Choroid plexus epithelial cell (primary cell): Measurements from ENCODE around the gene TNS4.

ENCODE experiments used
- DNase-seq: peaks from one replicate; pipeline ENCODE4 v3.0.0-alpha.2; 2010; ENCODE audit warnings: low read depth
- H3K4me3 ChIP-seq: 2 replicates; pipeline ENCODE4 v1.5.1; 2011; ENCODE audit warnings: low read depth, mild to moderate bottlenecking, control low read depth, low read length, moderate library complexity
- CTCF ChIP-seq: conservative IDR thresholded peaks from 2 replicates; pipeline ENCODE4 v1.5.1; 2011; ENCODE audit warnings: low read depth, mild to moderate bottlenecking, control low read depth, inconsistent platforms, low read length, moderate library complexity

Gene TNS4

DNA sequence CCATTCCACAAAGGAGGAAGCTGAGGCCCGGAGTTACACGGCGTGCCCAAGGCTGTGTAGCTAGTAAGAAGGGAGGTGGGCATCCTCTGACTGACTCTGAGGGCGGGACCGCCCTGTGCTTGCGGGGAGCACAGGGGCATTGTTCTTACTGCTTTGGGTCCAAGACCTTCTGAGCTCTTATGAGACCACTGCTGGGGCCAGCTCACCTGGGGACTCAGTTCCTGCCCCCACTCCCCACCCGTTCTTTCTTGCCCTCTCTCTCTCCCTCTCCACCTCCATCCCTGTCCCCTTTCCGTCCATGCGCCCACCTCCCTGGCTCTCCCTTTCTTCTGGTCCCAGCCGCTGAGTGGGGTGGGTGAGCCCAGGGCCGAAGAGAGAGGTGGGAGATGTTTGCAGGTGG lies 44.2 kb upstream of the TNS4 start:
- no peak for DNase-seq
- no peak overlapping the region for H3K4me3 ChIP-seq
- no peak for TF ChIP-seq CTCF

DNA sequence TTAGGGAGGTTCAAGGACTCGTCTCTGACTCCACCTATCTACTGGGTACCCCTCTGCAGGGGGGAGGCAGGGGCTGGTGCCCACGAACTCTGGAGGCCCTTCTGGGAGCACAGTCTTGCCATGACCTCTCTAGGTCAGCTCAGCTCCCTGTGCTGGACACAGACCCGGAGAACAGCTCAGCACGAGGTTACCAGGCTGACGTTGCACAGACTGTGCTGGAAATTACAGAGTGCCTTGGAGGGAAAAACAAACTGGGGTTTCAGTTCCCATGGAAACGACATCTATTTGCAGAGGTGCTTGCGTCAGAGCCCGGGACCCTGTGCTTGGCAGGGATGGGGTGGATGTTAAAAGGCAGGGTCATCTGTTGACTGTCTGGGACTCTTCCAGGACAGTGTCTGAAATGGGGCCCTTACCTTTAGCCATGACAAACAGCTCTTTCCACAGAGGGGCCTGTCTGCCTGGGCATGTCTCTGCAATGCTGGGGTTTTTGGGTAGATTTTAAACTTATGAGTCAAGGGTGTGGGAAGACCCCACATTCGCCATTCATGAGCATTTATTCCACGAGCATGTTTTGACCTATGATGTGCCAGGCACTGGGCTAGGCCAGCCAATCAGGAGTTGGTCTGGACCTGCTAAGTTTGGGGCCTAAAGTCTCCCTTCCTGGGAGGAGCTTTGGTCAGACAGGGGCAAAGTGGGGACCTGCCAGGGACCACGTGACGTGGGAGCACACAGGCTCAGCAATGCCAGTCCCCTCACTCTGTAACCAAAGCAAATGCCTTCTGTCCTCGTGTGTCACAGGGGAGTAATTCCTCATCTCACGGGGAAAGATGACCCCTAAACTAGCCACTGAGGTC lies 41.4 kb upstream of the TNS4 start:
- TF ChIP-seq CTCF = no peak
- H3K4me3 ChIP-seq = no peak overlapping the region
- DNase-seq = peak; percentile 100

DNA sequence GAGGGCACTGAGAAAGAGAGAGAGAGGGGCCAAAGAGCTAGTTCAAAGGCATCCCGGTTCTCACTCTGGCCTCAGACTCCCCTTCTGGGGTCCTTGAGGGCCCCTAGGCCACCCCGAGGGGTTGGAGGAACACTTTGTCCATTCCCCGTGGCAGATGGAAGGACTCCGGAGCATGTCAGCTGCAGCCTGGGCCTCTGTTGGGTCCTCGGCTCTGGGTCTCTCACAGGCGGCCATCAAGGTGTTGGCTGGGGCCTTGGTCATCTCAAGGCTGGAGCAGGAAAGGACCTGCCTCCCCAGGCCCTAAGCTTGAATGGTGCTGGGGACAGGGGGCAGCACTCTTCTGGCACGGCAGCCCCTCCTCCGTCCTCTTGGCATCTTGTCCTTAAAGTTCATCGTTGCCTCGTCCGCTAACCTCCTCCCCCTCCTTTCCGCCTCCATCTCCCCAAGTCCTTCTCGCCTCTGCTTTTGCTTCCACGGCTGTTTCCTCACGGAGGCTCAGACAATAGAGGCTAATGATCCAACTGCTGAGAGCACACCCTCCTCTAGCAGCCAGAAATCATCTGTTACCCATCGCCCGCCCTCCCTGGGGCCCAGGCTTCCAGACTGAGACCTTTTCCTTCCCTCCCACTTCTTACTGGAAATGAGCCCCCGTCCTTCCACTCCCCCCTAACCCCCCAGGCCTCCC lies 40.6 kb upstream of the TNS4 start:
- H3K4me3 ChIP-seq = no peak overlapping the region
- TF ChIP-seq CTCF = no peak
- DNase-seq = no peak

GRCh38 chr17:40541060-40541872 lies 39.8 kb upstream of the TNS4 start:
- H3K4me3 ChIP-seq = no peak overlapping the region
- TF ChIP-seq CTCF = no peak
- DNase-seq = no peak

DNA sequence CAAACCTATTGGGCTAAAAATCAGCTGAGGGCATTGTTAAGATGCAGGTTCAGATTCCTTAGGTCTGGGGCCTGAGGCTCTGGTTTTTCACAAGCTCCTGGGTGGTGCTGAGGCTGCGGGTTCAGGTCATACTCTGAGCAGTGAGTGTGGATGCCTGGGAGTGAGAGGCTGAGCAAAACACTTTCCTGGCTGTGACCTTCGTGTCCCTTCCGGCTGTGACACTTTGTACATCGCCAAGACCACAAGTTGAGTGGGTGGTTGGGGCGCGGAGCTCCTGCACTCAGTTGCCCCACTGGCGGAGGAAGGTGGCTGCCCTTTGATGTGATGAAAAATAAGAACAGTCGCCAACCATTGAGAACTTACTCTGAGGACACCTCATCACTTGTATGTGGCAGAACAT lies 39.0 kb upstream of the TNS4 start:
- no peak for DNase-seq

More for the DNA sequence above, 39.0 kb upstream of the TNS4 start:
- no peak overlapping the region for H3K4me3 ChIP-seq
- no peak for TF ChIP-seq CTCF
